AG04449 (cell line): ENCODE results near the gene FAM193B.

Source experiments
- CTCF ChIA-PET: fragments of 350-600 bp; formaldehyde crosslinking; extraction: SDS; loops from one replicate; lab custom pipeline; 2021; ENCODE audit warnings: antibody characterized with exemption; lab: Yijun Ruan, JAX
- POLR2A ChIA-PET: fragments of 400-600, 350-600 bp; formaldehyde crosslinking; extraction: SDS; loops from one replicate; lab custom pipeline; 2020; ENCODE audit warnings: antibody characterized with exemption, inconsistent platforms; lab: Yijun Ruan, JAX
- DNase-seq: peaks from one replicate; pipeline ENCODE4 v3.0.0-alpha.2; 2010; ENCODE audit warnings: low read depth, low spot score
- H3K4me3 ChIP-seq: 2 replicates; pipeline ENCODE4 v1.5.1; 2011; ENCODE audit warnings: low read depth, mild to moderate bottlenecking, control low read depth, low read length
- TF ChIP-seq, protein P1 (sequence below): IDR thresholded peaks from one replicate; pipeline ENCODE4 v1.5.1; 2011; ENCODE audit warnings: mild to moderate bottlenecking, moderate library complexity, low read length, control low read depth, inconsistent platforms; ENCODE audit not compliant: insufficient read depth; ENCODE audit errors: missing control alignments

The FAM193B gene

DNA sequence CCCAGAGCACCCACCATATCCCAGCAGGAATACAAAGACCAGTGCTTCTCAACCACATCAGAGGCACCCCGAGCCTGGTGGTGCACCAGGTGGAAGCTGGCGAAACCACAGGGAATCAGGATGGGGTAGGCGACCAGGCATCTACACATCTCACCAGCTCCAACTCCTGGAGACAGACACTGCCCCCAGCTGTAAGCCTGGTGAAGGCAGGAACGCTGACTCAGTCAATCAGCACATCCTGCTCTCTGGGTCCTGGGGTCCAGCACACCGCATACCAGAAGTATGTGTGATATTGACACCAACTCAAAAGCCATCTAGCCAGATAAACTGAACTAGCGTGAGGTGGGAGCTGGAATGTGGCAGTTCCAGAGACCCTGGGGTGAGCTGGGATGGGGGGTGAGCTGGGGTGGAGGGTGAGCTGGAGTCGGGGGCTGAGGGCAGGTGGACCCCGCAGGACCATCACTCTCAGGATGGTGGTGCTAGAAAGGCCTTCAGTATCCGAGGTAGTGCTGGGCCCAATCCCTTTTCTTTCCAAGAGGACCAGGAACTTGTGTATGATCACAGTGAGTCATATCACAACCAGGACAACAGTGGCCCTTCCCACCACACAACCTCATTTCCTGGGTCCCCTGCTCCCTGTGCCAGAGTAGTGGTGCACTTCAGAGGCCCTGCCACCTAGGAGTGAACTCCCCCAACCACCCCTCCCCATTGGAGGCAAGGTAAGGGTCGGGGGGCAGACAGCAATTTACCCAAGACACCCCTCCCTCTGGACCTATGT, 83.4 kb downstream of the FAM193B start:
- TF ChIP-seq, protein P1, sequence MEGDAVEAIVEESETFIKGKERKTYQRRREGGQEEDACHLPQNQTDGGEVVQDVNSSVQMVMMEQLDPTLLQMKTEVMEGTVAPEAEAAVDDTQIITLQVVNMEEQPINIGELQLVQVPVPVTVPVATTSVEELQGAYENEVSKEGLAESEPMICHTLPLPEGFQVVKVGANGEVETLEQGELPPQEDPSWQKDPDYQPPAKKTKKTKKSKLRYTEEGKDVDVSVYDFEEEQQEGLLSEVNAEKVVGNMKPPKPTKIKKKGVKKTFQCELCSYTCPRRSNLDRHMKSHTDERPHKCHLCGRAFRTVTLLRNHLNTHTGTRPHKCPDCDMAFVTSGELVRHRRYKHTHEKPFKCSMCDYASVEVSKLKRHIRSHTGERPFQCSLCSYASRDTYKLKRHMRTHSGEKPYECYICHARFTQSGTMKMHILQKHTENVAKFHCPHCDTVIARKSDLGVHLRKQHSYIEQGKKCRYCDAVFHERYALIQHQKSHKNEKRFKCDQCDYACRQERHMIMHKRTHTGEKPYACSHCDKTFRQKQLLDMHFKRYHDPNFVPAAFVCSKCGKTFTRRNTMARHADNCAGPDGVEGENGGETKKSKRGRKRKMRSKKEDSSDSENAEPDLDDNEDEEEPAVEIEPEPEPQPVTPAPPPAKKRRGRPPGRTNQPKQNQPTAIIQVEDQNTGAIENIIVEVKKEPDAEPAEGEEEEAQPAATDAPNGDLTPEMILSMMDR, result peak; percentile 41
- H3K4me3 ChIP-seq, result peak overlapping the region; percentile 89
- ChIA-PET POLR2A (interaction anchor here (1.2 to 15.8 kb wide), 7 partner anchors 8 to 67 kb away, joined by 3 to 401 read pairs (median 6); partner anchors contain the start of gene PDLIM7), CTCF (interaction anchor here (1.0 to 16.8 kb wide), 8 partner anchors 11 to 152 kb away, joined by 4 to 261 read pairs (median 8); partner anchors contain the start of gene PDLIM7)
- no peak for DNase-seq
